ENCODE data around the gene DPF1.

Gene DPF1

DNA sequence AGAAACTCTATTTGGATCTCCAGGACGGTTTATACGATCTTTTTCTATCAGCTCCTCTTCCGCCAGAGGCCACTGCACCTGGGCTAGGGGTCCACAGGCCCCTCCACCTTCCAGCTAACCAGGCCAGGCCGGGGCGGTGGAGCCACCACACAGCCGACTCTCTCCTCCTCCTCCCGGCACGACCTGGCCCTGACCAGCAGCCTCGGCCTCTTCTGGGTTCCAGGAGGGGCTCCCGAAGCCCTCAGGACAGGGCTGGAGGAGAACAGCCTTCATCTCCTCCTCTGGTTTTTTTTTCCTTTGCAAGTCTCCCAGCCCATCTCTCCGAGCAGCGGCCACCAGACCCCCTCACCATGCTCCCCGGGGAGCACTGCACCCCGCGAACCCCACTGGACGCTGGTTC lies 17.1 kb downstream of the DPF1 start:
- ChIA-PET POLR2A (no interaction called here), CTCF (interaction anchor here (1.1 kb wide), 1 partner anchor 21 kb away, joined by 4 read pairs; no protein-coding TSS in a partner anchor)
- Histone ChIP-seq H3K4me3 (ENCODE audit: control insufficient read depth in 1 of 7, extremely low read depth in 1 of 7, insufficient read depth in 4 of 7, low read depth in 2 of 7, low read length in 6 of 7) (no peak overlapping the region), H3K27me3 (replicated peaks in 2 of 5; ENCODE audit: control insufficient read depth in 4 of 5, insufficient read depth in 5 of 5, low read length in 4 of 5) (peaks cover 0 to 38% (median 11%) of the 10 kb centered on the region in 5 experiments), H3K27ac (ENCODE audit: insufficient read depth in 1 of 2, low read depth in 1 of 2, low read length in 2 of 2, poor library complexity in 1 of 2, severe bottlenecking in 2 of 2) (no peak overlapping the region), H3K36me3 (ENCODE audit: control insufficient read depth in 4 of 4, insufficient read depth in 4 of 4, low read length in 3 of 4) (peaks cover 4 to 46% (median 18%) of the 10 kb centered on the region in 4 experiments), H3K4me1 (ENCODE audit: control extremely low read depth in 1 of 4, control insufficient read depth in 4 of 4, insufficient read depth in 4 of 4, low read length in 3 of 4) (peaks cover 0 to 31% (median 23%) of the 10 kb centered on the region in 4 experiments), H3K9me3 (ENCODE audit: control extremely low read depth in 1 of 5, control insufficient read depth in 4 of 5, insufficient read depth in 2 of 5, low read depth in 1 of 5, low read length in 4 of 5) (no peaks in the 10 kb centered on the region)
- no peak for DNase-seq
- 96% methylated on average over 15 of the region's 16 CpGs for WGBS (ENCODE audit: insufficient coverage)

GRCh38 chr19:38206006-38206745 lies 17.8 kb downstream of the DPF1 start:
- CTCF ChIA-PET = interaction anchor here (1.1 kb wide), 1 partner anchor 21 kb away, joined by 4 read pairs; no protein-coding TSS in a partner anchor
- peaks cover 0 to 24% (median 18%) of the 10 kb centered on the region in 4 experiments for H3K4me1 ChIP-seq (ENCODE audit: control extremely low read depth in 1 of 4, control insufficient read depth in 4 of 4, insufficient read depth in 4 of 4, low read length in 3 of 4)
- no peak overlapping the region for H3K4me3 ChIP-seq (ENCODE audit: control insufficient read depth in 1 of 7, extremely low read depth in 1 of 7, insufficient read depth in 4 of 7, low read depth in 2 of 7, low read length in 6 of 7)
- H3K36me3 ChIP-seq (ENCODE audit: control insufficient read depth in 4 of 4, insufficient read depth in 4 of 4, low read length in 3 of 4) = peaks cover 6 to 53% (median 25%) of the 10 kb centered on the region in 4 experiments
- POLR2A ChIA-PET = no interaction called here
- DNase-seq = no peak
- peaks cover 0 to 31% (median 11%) of the 10 kb centered on the region in 5 experiments for H3K27me3 ChIP-seq (replicated peaks in 2 of 5; ENCODE audit: control insufficient read depth in 4 of 5, insufficient read depth in 5 of 5, low read length in 4 of 5)
- WGBS (ENCODE audit: insufficient coverage) = 98% methylated on average over 27 of the region's 36 CpGs
- no peaks in the 10 kb centered on the region for H3K9me3 ChIP-seq (ENCODE audit: control extremely low read depth in 1 of 5, control insufficient read depth in 4 of 5, insufficient read depth in 2 of 5, low read depth in 1 of 5, low read length in 4 of 5)
- H3K27ac ChIP-seq (ENCODE audit: insufficient read depth in 1 of 2, low read depth in 1 of 2, low read length in 2 of 2, poor library complexity in 1 of 2, severe bottlenecking in 2 of 2) = no peak overlapping the region

DNA sequence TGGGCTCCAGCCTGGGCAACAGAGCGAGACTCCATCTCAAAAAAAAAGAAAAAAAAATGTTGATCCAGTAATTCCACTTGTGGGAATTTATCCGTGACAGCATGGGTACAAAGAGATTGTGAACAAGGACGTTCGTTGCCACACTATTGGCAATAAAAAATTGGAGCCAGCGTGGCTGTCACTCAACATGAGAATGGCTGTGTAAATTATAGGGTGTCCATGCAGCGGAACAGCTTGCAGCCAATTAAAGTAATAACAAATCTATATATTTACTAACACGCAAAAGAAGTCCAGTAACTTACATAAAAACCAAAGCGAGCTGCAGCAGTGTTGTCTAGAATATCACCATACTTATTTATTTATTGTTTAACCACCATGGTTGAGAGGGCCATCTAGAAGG lies 19.3 kb downstream of the DPF1 start:
- Histone ChIP-seq H3K9me3 (ENCODE audit: control extremely low read depth in 1 of 5, control insufficient read depth in 4 of 5, insufficient read depth in 2 of 5, low read depth in 1 of 5, low read length in 4 of 5) (no peaks in the 10 kb centered on the region), H3K27me3 (replicated peaks in 2 of 5; ENCODE audit: control insufficient read depth in 4 of 5, insufficient read depth in 5 of 5, low read length in 4 of 5) (peaks cover 0 to 16% (median 6%) of the 10 kb centered on the region in 5 experiments), H3K36me3 (ENCODE audit: control insufficient read depth in 4 of 4, insufficient read depth in 4 of 4, low read length in 3 of 4) (peaks cover 6 to 60% (median 29%) of the 10 kb centered on the region in 4 experiments), H3K4me3 (ENCODE audit: control insufficient read depth in 1 of 7, extremely low read depth in 1 of 7, insufficient read depth in 4 of 7, low read depth in 2 of 7, low read length in 6 of 7) (no peak overlapping the region), H3K27ac (ENCODE audit: insufficient read depth in 1 of 2, low read depth in 1 of 2, low read length in 2 of 2, poor library complexity in 1 of 2, severe bottlenecking in 2 of 2) (no peak overlapping the region), H3K4me1 (ENCODE audit: control extremely low read depth in 1 of 4, control insufficient read depth in 4 of 4, insufficient read depth in 4 of 4, low read length in 3 of 4) (peaks cover 0 to 10% (median 6%) of the 10 kb centered on the region in 4 experiments)
- CTCF ChIA-PET = no interaction called here
- POLR2A ChIA-PET = no interaction called here
- no peak for DNase-seq
- 91% methylated on average over 5 of the region's 8 CpGs for WGBS (ENCODE audit: insufficient coverage)

DNA sequence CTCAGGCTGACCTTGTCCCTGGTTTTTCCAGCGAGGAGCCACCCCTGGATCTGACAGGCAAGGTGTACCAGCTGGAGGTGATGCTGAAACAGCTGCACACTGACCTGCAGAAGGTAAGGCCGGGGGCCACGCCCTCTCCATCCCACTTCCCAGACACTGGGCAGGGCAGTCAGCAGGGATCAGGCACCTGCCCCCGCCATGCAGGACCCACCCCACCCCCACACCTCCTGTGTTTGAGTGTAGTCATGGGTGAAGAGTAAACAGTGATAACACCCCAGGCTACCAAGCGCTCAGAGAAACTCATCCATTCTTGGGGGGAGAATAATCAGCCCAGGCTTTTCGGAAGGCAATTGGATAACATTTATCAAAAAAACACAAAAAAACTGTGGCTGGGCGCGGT lies 19.9 kb downstream of the DPF1 start:
- CTCF ChIA-PET = no interaction called here
- POLR2A ChIA-PET = no interaction called here

GRCh38 chr19:38203197-38203596 lies 20.8 kb downstream of the DPF1 start:
- Histone ChIP-seq H3K9me3 (ENCODE audit: control extremely low read depth in 1 of 5, control insufficient read depth in 4 of 5, insufficient read depth in 2 of 5, low read depth in 1 of 5, low read length in 4 of 5) (no peaks in the 10 kb centered on the region), H3K27ac (ENCODE audit: insufficient read depth in 1 of 2, low read depth in 1 of 2, low read length in 2 of 2, poor library complexity in 1 of 2, severe bottlenecking in 2 of 2) (no peak overlapping the region), H3K36me3 (ENCODE audit: control insufficient read depth in 4 of 4, insufficient read depth in 4 of 4, low read length in 3 of 4) (peaks cover 6 to 70% (median 35%) of the 10 kb centered on the region in 4 experiments), H3K27me3 (replicated peaks in 2 of 5; ENCODE audit: control insufficient read depth in 4 of 5, insufficient read depth in 5 of 5, low read length in 4 of 5) (peaks cover 0 to under 1% (median 0%) of the 10 kb centered on the region in 5 experiments), H3K4me3 (ENCODE audit: control insufficient read depth in 1 of 7, extremely low read depth in 1 of 7, insufficient read depth in 4 of 7, low read depth in 2 of 7, low read length in 6 of 7) (no peak overlapping the region), H3K4me1 (ENCODE audit: control extremely low read depth in 1 of 4, control insufficient read depth in 4 of 4, insufficient read depth in 4 of 4, low read length in 3 of 4) (peaks cover 0 to 2% (median 0%) of the 10 kb centered on the region in 4 experiments)
- ChIA-PET CTCF (no interaction called here), POLR2A (no interaction called here)
- WGBS (ENCODE audit: insufficient coverage) = 85% methylated on average over 8 of the region's 13 CpGs
- no peak for DNase-seq

More for the DNA sequence above, 19.9 kb downstream of the DPF1 start:
- peaks cover 0 to 10% (median 2%) of the 10 kb centered on the region in 5 experiments for H3K27me3 ChIP-seq (replicated peaks in 2 of 5; ENCODE audit: control insufficient read depth in 4 of 5, insufficient read depth in 5 of 5, low read length in 4 of 5)
- no peak overlapping the region for H3K27ac ChIP-seq (ENCODE audit: insufficient read depth in 1 of 2, low read depth in 1 of 2, low read length in 2 of 2, poor library complexity in 1 of 2, severe bottlenecking in 2 of 2)
- peaks cover 6 to 64% (median 30%) of the 10 kb centered on the region in 4 experiments for H3K36me3 ChIP-seq (ENCODE audit: control insufficient read depth in 4 of 4, insufficient read depth in 4 of 4, low read length in 3 of 4)
- H3K9me3 ChIP-seq (ENCODE audit: control extremely low read depth in 1 of 5, control insufficient read depth in 4 of 5, insufficient read depth in 2 of 5, low read depth in 1 of 5, low read length in 4 of 5) = no peaks in the 10 kb centered on the region
- H3K4me1 ChIP-seq (ENCODE audit: control extremely low read depth in 1 of 4, control insufficient read depth in 4 of 4, insufficient read depth in 4 of 4, low read length in 3 of 4) = peaks cover 0 to 3% (median under 1%) of the 10 kb centered on the region in 4 experiments
- WGBS (ENCODE audit: insufficient coverage) = 96% methylated on average over 4 of the region's 8 CpGs
- no peak for DNase-seq
- no peak overlapping the region for H3K4me3 ChIP-seq (ENCODE audit: control insufficient read depth in 1 of 7, extremely low read depth in 1 of 7, insufficient read depth in 4 of 7, low read depth in 2 of 7, low read length in 6 of 7)

DNA sequence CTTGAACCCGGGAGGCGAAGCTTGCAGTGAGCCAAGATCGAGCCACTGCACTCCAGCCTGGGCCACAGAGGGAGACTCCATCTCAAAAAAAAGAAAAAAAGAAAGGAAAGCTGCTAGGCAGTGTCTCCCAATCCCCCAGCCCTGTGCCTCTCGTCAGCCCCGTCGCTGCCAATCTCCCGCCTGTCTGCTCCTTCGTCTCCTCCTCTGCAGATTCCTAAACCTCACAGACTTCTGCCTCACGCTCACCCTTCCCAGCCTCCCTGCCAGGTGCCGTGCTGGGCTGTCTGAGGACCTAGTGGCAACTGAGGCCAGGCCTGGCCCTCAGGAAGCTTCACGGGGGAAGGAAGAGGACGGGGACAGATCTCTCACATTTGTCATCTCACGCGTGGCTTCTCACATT lies 21.5 kb downstream of the DPF1 start:
- no peaks in the 10 kb centered on the region for H3K27me3 ChIP-seq (replicated peaks in 2 of 5; ENCODE audit: control insufficient read depth in 4 of 5, insufficient read depth in 5 of 5, low read length in 4 of 5)
- CTCF ChIA-PET = no interaction called here
- H3K4me3 ChIP-seq (ENCODE audit: control insufficient read depth in 1 of 7, extremely low read depth in 1 of 7, insufficient read depth in 4 of 7, low read depth in 2 of 7, low read length in 6 of 7) = no peak overlapping the region
- H3K36me3 ChIP-seq (ENCODE audit: control insufficient read depth in 4 of 4, insufficient read depth in 4 of 4, low read length in 3 of 4) = peaks cover 6 to 77% (median 37%) of the 10 kb centered on the region in 4 experiments
- POLR2A ChIA-PET = no interaction called here
- H3K4me1 ChIP-seq (ENCODE audit: control extremely low read depth in 1 of 4, control insufficient read depth in 4 of 4, insufficient read depth in 4 of 4, low read length in 3 of 4) = peaks cover 0 to 1% (median 0%) of the 10 kb centered on the region in 4 experiments
- H3K27ac ChIP-seq (ENCODE audit: insufficient read depth in 1 of 2, low read depth in 1 of 2, low read length in 2 of 2, poor library complexity in 1 of 2, severe bottlenecking in 2 of 2) = no peak overlapping the region
- no peak for DNase-seq
- 92% methylated on average over 10 of the region's 14 CpGs for WGBS (ENCODE audit: insufficient coverage)
- no peaks in the 10 kb centered on the region for H3K9me3 ChIP-seq (ENCODE audit: control extremely low read depth in 1 of 5, control insufficient read depth in 4 of 5, insufficient read depth in 2 of 5, low read depth in 1 of 5, low read length in 4 of 5)

DNA sequence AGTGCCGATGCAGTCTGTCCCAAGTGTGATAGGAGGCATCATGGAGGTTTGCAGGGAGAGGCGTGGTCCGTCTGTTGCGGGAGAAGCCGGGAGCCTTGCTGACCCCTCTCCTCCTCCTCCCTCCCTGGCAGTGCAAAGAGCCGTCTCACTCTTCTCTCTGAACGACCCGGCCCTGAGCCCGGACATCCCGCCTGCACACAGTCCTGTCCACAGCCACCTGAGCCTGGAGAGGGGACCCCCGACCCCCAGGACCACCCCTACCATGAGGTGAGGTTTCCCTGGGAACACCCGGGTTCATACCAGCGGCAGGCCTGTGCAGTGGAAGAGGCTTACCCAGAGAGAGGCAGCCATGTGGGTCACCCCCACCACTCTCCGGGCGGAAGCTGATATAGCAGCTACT lies 22.3 kb downstream of the DPF1 start:
- Histone ChIP-seq H3K27ac (ENCODE audit: insufficient read depth in 1 of 2, low read depth in 1 of 2, low read length in 2 of 2, poor library complexity in 1 of 2, severe bottlenecking in 2 of 2) (no peak overlapping the region), H3K4me3 (ENCODE audit: control insufficient read depth in 1 of 7, extremely low read depth in 1 of 7, insufficient read depth in 4 of 7, low read depth in 2 of 7, low read length in 6 of 7) (no peak overlapping the region), H3K36me3 (ENCODE audit: control insufficient read depth in 4 of 4, insufficient read depth in 4 of 4, low read length in 3 of 4) (peaks cover 6 to 79% (median 38%) of the 10 kb centered on the region in 4 experiments), H3K9me3 (ENCODE audit: control extremely low read depth in 1 of 5, control insufficient read depth in 4 of 5, insufficient read depth in 2 of 5, low read depth in 1 of 5, low read length in 4 of 5) (no peaks in the 10 kb centered on the region), H3K27me3 (replicated peaks in 2 of 5; ENCODE audit: control insufficient read depth in 4 of 5, insufficient read depth in 5 of 5, low read length in 4 of 5) (no peaks in the 10 kb centered on the region), H3K4me1 (ENCODE audit: control extremely low read depth in 1 of 4, control insufficient read depth in 4 of 4, insufficient read depth in 4 of 4, low read length in 3 of 4) (no peaks in the 10 kb centered on the region)
- no peak for DNase-seq
- ChIA-PET POLR2A (no interaction called here), CTCF (no interaction called here)
- WGBS (ENCODE audit: insufficient coverage) = 97% methylated on average over 10 of the region's 15 CpGs

Data from common myeloid progenitor, CD34-positive (primary cell).